ENCODE data around the gene NEFH. TPM values are rescaled to one million over a fixed set of nuclear protein-coding genes. Genes with fewer than 3 reads are reported as not detected.
A peak's percentile ranks its signal among the peaks of the same experiment; 100 is the strongest.

NEFH gene
- polyA plus RNA-seq, 6 donors from 2014 or later = 0.09 TPM; not detected in 5

DNA sequence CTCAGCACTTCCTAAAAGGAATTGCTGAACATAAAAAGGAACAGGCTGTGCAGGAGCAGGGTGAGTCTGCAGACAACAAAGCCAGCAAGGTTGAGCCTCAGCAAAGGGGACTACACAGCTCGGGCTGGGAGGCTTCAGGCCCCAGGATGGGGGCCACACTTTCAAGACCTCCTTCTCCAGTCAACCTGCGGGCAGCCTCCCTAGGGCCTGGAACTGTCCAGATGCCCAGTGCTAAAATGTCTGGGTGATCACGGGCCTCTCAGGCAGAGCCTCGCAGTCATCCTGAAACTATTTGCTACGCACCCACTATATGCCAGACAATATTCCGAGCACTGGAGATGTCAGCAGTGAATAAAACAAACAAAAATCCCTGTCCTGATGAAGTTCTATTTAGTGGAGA is 3.9 kb upstream of the NEFH start:
- Mint-ChIP-seq H3K27ac (peak overlapping the region in 1 of 6 donors; percentile 28), H3K27me3 (peaks cover 38 to 62% (median 58%) of the 10 kb centered on the region in 3 donors), H3K36me3 (peaks cover 0 to 9% of the 10 kb centered on the region in 2 donors), H3K9me3 (peaks cover 0 to 2% (median 0%) of the 10 kb centered on the region in 7 donors), H3K4me3 (peak overlapping the region in 4 of 8 donors; percentile 45 to 53 (median 50)), H3K4me1 (peaks cover 32 to 47% (median 34%) of the 10 kb centered on the region in 3 donors)
- no peak for DNase-seq
- no peak for ATAC-seq (ENCODE audit: low read depth in 2 of 2)

GRCh38 chr22:29477723-29478318 is 2.2 kb upstream of the NEFH start:
- H3K9me3 Mint-ChIP-seq = peaks cover 0 to 6% (median 0%) of the 10 kb centered on the region in 7 donors
- no peak overlapping the region for H3K27ac Mint-ChIP-seq
- no peak for ATAC-seq (ENCODE audit: low read depth in 2 of 2)
- H3K36me3 Mint-ChIP-seq = peaks cover 0 to 9% of the 10 kb centered on the region in 2 donors
- H3K4me1 Mint-ChIP-seq = peaks cover 42 to 46% (median 44%) of the 10 kb centered on the region in 3 donors
- no peak for DNase-seq
- peaks cover 43 to 72% (median 70%) of the 10 kb centered on the region in 3 donors for H3K27me3 Mint-ChIP-seq
- H3K4me3 Mint-ChIP-seq = peak overlapping the region in 2 of 8 donors; percentile 16 to 51

DNA sequence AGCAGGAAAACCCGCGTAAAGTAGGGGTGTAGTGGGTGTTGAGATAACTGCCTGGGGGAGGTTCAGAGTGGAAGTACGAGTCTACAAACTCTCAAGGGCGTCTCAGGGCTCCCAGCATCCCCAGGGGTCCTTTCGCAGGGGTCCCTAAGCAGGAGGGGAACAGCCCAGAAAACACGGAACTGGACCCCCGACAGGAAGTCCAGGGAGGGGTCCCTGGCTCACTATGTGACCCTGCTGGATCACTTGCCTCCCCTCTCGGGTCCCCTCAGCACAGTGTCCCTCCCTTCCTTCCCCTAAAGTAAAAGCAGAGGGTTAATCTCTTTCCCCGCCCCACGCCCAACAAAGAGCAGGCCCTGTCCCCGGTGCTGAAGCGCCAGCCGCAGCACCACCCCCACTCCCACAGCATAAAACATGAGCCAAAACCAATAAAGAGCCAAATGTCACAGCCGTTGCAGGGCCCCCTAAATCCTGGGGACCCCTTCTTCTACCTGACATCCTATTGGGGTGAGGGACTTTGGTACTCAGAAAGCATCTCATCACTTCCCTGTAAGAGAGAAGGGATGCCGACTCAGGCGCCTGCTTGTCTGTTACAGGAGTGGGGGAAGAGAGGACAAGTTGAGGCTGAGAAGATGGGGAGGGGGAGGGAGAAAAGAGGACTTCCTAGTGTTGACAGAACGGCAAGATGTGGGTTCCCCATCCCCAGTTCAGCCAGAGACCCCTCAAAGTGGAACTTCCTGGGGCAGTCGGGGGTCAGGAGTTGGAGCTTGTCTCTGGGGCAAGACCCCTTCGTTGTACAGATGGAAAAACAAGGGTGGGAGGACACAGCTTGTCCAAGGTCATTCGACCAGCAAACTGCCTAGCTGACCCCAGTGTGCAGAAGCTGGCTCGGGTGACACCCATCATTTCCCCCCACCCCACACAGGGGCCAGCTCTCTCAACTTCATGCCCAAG is 1.4 kb upstream of the NEFH start:
- Mint-ChIP-seq H3K27ac (no peak overlapping the region), H3K9me3 (peaks cover 0 to 6% (median 0%) of the 10 kb centered on the region in 7 donors), H3K27me3 (peaks cover 47 to 75% (median 72%) of the 10 kb centered on the region in 3 donors), H3K36me3 (peaks cover 0 to 9% of the 10 kb centered on the region in 2 donors), H3K4me1 (peaks cover 42 to 46% (median 44%) of the 10 kb centered on the region in 3 donors), H3K4me3 (peak overlapping the region in 4 of 8 donors; percentile 12 to 59 (median 46))
- no peak for ATAC-seq (ENCODE audit: low read depth in 2 of 2)
- no peak for DNase-seq

DNA sequence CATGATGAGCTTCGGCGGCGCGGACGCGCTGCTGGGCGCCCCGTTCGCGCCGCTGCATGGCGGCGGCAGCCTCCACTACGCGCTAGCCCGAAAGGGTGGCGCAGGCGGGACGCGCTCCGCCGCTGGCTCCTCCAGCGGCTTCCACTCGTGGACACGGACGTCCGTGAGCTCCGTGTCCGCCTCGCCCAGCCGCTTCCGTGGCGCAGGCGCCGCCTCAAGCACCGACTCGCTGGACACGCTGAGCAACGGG is 169 bp downstream of the NEFH start:
- ATAC-seq (ENCODE audit: low read depth in 2 of 2) (no peak), DNase-seq (no peak)
- H3K27me3 Mint-ChIP-seq = peaks cover 44 to 64% (median 58%) of the 10 kb centered on the region in 3 donors
- peaks cover 0 to 6% (median 0%) of the 10 kb centered on the region in 7 donors for H3K9me3 Mint-ChIP-seq
- peaks cover 39 to 45% (median 42%) of the 10 kb centered on the region in 3 donors for H3K4me1 Mint-ChIP-seq
- peaks cover 0 to 9% of the 10 kb centered on the region in 2 donors for H3K36me3 Mint-ChIP-seq
- no peak overlapping the region for H3K27ac Mint-ChIP-seq
- no peak overlapping the region for H3K4me3 Mint-ChIP-seq

- Mint-ChIP-seq H3K9me3 (peaks cover 0 to 6% (median 0%) of the 10 kb centered on the region in 7 donors), H3K27me3 (peaks cover 42 to 59% (median 53%) of the 10 kb centered on the region in 3 donors), H3K4me3 (peak overlapping the region in 7 of 8 donors; percentile 33 to 76 (median 69)), H3K27ac (no peak overlapping the region), H3K4me1 (peaks cover 34 to 40% (median 37%) of the 10 kb centered on the region in 3 donors), H3K36me3 (peaks cover 0 to 9% of the 10 kb centered on the region in 2 donors)
- ATAC-seq (ENCODE audit: low read depth in 2 of 2) (peak; percentile 54 to 58), DNase-seq (no peak)
These were observed 670 bp downstream of the NEFH start for GRCh38 chr22:29480512-29481264.

DNA sequence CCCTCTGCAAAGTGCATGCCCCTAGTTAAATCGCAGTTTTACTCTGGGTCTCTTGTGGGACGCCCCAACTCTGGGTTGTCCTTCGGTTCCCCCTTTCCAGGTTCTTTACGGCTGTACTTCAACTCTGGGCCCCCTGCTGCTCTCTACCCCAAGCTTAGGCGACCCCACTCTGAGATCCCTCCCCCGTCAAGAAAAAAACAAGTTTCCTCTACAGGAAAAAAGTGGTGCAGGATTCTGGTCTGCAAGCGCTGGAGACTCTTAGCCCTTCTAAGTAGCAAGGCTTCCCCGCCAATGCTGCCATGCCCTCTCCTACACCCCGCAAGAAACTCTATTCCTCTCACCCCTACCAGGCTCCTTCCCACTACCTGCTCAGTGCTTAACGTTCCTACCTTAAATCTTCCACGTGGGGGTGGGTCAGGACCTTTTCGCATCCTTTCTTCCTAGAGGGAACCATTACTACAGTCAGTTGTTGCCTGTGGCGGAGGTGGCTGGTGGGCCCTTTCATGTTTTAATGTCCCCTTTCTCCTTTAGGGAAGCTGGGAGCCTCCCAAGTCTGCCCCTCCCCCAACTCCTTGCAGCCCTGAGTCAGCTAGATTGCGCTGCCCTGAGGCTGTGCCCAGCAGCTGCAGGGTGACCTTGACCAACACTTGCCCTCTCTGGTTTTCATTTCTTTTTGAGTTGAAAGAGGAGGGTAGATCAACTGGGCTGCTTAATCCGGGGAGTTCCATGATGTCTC is 1.4 kb downstream of the NEFH start:
- peak overlapping the region; percentile 31 to 76 (median 68) for H3K4me3 Mint-ChIP-seq
- H3K27ac Mint-ChIP-seq = no peak overlapping the region
- peaks cover 26 to 35% (median 30%) of the 10 kb centered on the region in 3 donors for H3K4me1 Mint-ChIP-seq
- DNase-seq (no peak), ATAC-seq (ENCODE audit: low read depth in 2 of 2) (no peak)
- H3K9me3 Mint-ChIP-seq = peaks cover 0 to 6% (median 0%) of the 10 kb centered on the region in 7 donors
- H3K36me3 Mint-ChIP-seq = peaks cover 0 to 9% of the 10 kb centered on the region in 2 donors
- H3K27me3 Mint-ChIP-seq = peaks cover 46 to 59% (median 47%) of the 10 kb centered on the region in 3 donors

DNA sequence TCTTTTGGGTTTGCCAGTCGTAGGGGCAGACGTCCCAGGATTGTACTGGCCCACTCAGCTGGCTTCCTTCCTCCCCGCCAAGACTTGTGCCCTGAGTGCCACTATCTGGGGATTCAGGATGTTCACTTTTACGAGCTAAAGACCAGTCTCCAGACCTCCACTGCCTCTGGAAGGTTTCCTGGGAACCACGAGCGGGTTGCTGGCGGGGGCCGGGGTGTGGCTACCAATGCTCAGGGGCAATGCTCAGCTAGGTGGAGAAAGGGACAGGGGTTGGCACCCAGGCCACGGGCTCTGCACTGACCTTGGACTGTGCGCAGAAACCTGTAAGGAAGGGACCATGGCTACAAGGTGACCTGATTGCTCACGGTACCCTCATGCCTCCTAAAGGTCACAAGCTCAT is 2.2 kb downstream of the NEFH start:
- DNase-seq (no peak), ATAC-seq (ENCODE audit: low read depth in 2 of 2) (no peak)
- no peak overlapping the region for H3K27ac Mint-ChIP-seq
- peaks cover 42 to 59% (median 44%) of the 10 kb centered on the region in 3 donors for H3K27me3 Mint-ChIP-seq
- peaks cover 0 to 6% (median 0%) of the 10 kb centered on the region in 7 donors for H3K9me3 Mint-ChIP-seq
- H3K36me3 Mint-ChIP-seq = peaks cover 0 to 9% of the 10 kb centered on the region in 2 donors
- H3K4me1 Mint-ChIP-seq = peaks cover 23 to 31% (median 25%) of the 10 kb centered on the region in 3 donors
- peak overlapping the region in 3 of 8 donors; percentile 17 to 55 (median 21) for H3K4me3 Mint-ChIP-seq

GRCh38 chr22:29482726-29483125 is 2.7 kb downstream of the NEFH start:
- peaks cover 26 to 28% (median 27%) of the 10 kb centered on the region in 3 donors for H3K4me1 Mint-ChIP-seq
- H3K4me3 Mint-ChIP-seq = no peak overlapping the region
- H3K27ac Mint-ChIP-seq = peak overlapping the region in 1 of 6 donors; percentile 15
- DNase-seq (no peak), ATAC-seq (ENCODE audit: low read depth in 2 of 2) (no peak)
- peaks cover 0 to 6% (median 0%) of the 10 kb centered on the region in 7 donors for H3K9me3 Mint-ChIP-seq
- H3K27me3 Mint-ChIP-seq = peaks cover 43 to 57% (median 44%) of the 10 kb centered on the region in 3 donors
- peaks cover 0 to 9% of the 10 kb centered on the region in 2 donors for H3K36me3 Mint-ChIP-seq

DNA sequence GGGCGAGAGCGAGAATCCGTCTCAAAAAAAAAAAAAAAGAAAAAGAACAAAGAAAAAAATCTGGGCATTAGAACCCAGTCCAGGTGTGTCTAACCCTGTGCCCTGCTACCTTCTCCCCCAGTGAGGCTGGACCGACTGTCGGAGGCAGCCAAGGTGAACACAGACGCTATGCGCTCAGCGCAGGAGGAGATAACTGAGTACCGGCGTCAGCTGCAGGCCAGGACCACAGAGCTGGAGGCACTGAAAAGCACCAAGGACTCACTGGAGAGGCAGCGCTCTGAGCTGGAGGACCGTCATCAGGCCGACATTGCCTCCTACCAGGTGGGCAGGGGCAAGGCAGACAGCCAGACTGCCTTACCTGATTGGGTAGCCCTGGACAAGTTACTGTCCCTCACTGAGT is 3.2 kb downstream of the NEFH start:
- Mint-ChIP-seq H3K4me3 (no peak overlapping the region), H3K36me3 (peaks cover 0 to 9% of the 10 kb centered on the region in 2 donors)
- ATAC-seq (ENCODE audit: low read depth in 2 of 2) = no peak

GRCh38 chr22:29484642-29485041 is 4.6 kb downstream of the NEFH start:
- Mint-ChIP-seq H3K36me3 (peaks cover 0 to 2% of the 10 kb centered on the region in 2 donors), H3K4me1 (peaks cover 21 to 26% (median 25%) of the 10 kb centered on the region in 3 donors), H3K27ac (peak overlapping the region in 1 of 6 donors; percentile 36), H3K27me3 (peaks cover 27 to 47% (median 31%) of the 10 kb centered on the region in 3 donors), H3K9me3 (peaks cover 0 to 5% (median 0%) of the 10 kb centered on the region in 7 donors), H3K4me3 (no peak overlapping the region)
- no peak for ATAC-seq (ENCODE audit: low read depth in 2 of 2)
- no peak for DNase-seq

More for the DNA sequence above, 3.2 kb downstream of the NEFH start:
- no peak for DNase-seq
- Mint-ChIP-seq H3K27me3 (peaks cover 41 to 53% (median 41%) of the 10 kb centered on the region in 3 donors), H3K4me1 (peaks cover 24 to 29% (median 28%) of the 10 kb centered on the region in 3 donors), H3K27ac (no peak overlapping the region), H3K9me3 (peaks cover 0 to 6% (median 0%) of the 10 kb centered on the region in 7 donors)

DNA sequence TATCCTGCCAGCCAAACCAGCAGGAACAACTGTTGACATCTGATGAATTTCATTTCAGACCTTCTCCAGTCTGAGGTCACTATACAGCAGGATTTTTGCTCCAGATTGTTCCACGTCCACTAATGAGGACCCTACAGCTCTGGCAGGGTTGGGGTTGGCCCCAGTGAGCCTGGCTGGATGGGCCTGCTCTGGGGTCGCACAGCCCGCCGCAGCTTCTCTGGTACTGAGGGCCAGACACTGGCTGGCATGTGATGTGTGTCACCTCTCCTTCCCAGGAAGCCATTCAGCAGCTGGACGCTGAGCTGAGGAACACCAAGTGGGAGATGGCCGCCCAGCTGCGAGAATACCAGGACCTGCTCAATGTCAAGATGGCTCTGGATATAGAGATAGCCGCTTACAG is 5.4 kb downstream of the NEFH start:
- Mint-ChIP-seq H3K4me3 (no peak overlapping the region), H3K27me3 (peaks cover 29 to 50% (median 29%) of the 10 kb centered on the region in 3 donors), H3K36me3 (no peaks in the 10 kb centered on the region), H3K27ac (no peak overlapping the region), H3K4me1 (peaks cover 27 to 33% (median 30%) of the 10 kb centered on the region in 3 donors), H3K9me3 (peaks cover 0 to 3% (median 0%) of the 10 kb centered on the region in 7 donors)
- no peak for ATAC-seq (ENCODE audit: low read depth in 2 of 2)
- DNase-seq = no peak

- no peak overlapping the region for H3K4me3 Mint-ChIP-seq
- H3K27me3 Mint-ChIP-seq = peaks cover 15 to 35% (median 16%) of the 10 kb centered on the region in 3 donors
- peak overlapping the region in 1 of 6 donors; percentile 37 for H3K27ac Mint-ChIP-seq
- no peaks in the 10 kb centered on the region for H3K9me3 Mint-ChIP-seq
- ATAC-seq (ENCODE audit: low read depth in 2 of 2) (no peak), DNase-seq (no peak)
- peaks cover 19 to 24% (median 21%) of the 10 kb centered on the region in 3 donors for H3K4me1 Mint-ChIP-seq
- H3K36me3 Mint-ChIP-seq = no peaks in the 10 kb centered on the region
These were observed 7.5 kb downstream of the NEFH start for GRCh38 chr22:29487426-29487986.

Measured in naive B cell (primary cell).